Skin epidermis (tissue), 12 donors: Measurements from ENCODE around the gene ZDHHC14.
A peak's percentile ranks its signal among the peaks of the same experiment; 100 is the strongest.

Experiments used
- H3K27ac ChIP-seq, 21 experiments: fragments of 200-600 bp; sonication (generic) in 11 of 21; one replicate each; pipeline ENCODE4 v1.5.0; 2020; ENCODE audit warnings: mild to moderate bottlenecking in 3 of 21, inconsistent platforms in 2 of 21, moderate library complexity in 2 of 21
- H3K4me3 ChIP-seq, 7 experiments: fragments of 200-600 bp; sonication (generic) in 2 of 7; one replicate each; pipeline ENCODE4 v1.5.0; 2020; ENCODE audit warnings: inconsistent platforms in 2 of 7, mild to moderate bottlenecking in 2 of 7, moderate library complexity in 1 of 7

Gene ZDHHC14

DNA sequence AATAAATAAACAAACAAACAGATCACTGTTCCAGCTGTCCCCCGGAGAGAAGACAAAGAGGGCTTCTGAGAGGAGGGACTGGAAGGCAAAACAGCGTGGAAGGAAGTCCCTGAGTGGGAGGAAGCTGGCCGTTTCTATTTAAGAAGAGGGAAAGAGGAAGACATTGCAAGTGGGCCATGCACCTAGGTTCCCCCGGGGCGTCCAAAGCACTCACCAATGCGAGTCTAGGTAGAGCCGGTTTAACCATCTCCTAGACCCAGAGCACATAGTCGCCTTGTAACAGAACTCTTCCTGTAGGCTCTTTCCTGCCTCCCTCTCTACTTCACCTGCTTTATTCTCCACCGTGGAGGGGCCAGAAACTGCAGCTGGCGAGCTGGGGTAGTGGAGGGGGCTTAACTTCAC is 158.4 kb downstream of the ZDHHC14 start:
- Histone ChIP-seq H3K27ac (no peak overlapping the region), H3K4me3 (no peak overlapping the region)

DNA sequence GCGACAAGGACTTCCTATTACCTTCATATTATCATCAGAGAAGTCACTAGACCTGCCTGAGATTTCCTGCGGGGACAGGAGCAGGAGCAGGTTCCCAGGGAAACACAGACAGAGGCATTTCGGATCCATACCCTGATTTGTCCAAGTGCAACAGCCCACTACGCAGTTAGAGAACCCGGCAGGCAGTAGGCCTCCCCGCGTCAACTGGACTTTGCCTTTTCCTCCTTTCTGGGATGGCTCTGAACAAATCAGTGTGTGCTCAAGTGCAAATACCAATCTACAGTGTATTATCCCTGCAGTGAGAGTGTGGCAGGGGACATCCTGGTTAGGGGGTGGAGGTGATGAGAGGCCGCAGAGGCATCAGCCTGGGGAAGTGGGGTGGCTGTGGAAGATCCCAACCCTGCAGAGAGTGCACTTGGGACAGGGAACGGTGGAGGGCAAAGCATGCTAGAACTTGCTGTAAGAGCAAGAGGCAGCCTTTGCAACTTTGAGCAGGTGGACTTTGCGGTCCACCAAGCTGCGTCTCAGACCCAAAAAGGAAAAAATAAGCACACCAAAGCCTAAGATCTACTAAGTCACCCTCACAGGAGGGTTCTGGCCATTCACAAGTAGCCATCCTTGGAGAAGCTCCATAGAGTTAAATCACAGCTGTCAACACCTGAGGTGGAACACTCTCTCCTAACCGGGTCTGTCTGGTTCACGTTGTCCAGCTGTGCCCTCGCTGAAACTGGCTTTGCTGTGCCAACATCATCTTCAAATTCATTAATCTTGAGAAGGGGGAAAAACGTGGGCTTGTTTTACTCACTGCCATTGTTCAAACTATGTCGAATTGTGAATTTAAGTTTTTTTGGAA is 159.1 kb downstream of the ZDHHC14 start:
- Histone ChIP-seq H3K4me3 (no peak overlapping the region), H3K27ac (no peak overlapping the region)

DNA sequence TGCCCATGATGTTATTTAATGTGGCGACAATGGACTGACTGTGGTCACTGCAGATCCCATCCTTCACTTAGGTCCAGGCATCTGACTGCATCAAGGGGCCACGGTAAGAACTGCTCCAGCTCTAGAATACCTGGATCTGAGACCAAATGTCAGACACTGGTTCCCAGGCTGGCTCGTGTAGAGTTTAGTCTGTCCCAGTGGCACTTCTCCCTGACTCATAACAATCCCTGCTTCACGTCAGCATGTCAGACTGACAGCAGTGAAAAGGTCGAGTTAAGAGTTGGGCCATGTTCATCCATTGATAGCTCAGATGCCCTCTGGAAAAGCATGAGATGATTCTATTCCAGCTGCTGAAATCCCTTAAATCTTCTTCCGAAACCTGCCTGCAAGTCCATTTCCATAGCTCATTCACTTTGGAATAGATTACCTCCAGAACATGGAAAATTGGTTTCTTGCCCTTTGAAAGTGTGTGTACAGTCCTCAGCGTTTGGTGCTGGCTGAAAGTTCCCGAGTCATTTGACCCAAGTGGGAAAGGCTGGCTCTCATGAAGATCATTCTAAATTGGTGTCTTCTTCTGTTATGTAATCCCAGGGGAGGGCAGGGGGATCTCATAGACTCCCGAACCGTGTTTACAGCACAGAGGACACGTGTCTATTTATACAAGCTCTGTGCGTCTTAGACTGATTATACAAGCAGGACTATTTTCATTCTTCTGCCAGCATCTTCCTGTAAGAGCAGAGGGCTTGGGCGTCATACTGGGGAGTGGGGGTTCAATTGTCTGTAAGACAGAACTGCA is 160.8 kb downstream of the ZDHHC14 start:
- H3K4me3 ChIP-seq = no peak overlapping the region
- no peak overlapping the region for H3K27ac ChIP-seq

DNA sequence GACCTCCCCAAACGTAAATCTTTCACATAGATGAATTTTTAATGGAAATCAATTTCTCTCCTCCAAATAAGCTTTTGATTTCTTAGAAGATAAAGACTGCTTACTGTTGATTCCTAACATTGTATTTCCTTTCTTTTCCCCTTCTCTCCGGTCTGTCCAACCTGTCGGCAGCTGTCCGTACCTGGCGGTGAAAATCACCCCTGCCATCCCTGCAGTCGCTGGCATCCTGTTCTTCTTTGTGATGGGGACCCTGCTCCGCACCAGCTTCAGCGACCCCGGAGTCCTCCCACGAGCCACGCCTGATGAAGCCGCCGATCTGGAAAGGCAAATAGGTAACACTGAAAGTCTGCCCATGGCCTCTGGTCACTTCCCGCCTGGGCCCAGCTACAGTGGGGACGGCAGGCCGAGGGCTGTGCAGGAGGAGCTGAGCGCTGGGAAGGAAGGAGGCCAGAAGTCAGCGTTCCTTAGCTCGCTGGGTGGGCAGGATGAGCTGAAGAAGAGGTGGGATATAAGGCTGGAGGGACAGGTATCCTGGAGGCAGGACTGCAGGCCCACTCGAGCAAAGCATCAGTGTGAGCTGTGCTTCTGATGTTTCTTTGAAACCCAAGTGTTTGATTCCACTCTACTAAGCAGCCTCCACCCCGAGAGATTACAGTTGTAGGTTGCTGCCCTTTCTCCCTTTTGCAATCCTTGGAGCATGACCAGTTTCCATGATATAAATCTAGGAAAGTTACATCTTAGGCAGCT is 161.6 kb downstream of the ZDHHC14 start:
- no peak overlapping the region for H3K27ac ChIP-seq

DNA sequence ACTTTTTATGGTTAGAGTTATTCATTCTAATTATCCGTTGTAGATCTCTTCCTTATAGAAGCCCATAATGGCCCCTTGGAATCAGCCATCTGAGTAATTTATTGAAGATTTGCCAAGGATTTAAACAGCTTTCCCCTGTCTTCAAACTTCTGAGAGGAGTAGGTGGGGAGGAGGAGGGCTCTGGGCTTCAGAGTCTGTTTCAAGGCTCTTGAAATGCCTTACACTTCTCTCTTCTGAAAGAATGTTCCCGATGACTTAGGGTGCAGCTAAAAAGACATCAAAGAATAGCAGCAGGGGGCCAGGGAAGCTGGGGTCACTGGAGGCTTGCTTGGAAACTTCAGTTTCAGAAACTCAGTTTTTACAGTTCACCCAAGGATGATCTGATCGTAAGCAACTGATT is 165.3 kb downstream of the ZDHHC14 start:
- Histone ChIP-seq H3K27ac (no peak overlapping the region), H3K4me3 (no peak overlapping the region)

More for the DNA sequence above, 161.6 kb downstream of the ZDHHC14 start:
- no peak overlapping the region for H3K4me3 ChIP-seq

DNA sequence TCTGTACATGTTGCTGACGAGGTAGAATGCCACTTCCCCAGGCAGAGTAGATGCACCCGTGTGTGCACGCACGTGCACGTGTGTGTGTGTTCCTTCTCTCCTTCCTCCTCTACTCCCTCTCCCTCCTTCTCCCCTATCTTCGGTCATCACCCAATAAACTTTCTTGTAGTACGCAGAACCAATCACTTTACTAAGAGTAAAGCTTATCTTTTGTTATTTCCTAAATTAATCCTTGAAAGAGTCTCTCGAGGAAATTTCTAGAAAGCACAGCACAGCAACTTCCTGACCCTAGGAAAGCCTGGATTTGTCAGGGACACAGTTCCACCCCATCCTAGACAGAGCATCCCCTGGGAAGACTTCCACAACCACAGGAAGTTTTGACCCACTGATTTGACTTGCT is 166.1 kb downstream of the ZDHHC14 start:
- Histone ChIP-seq H3K4me3 (no peak overlapping the region), H3K27ac (no peak overlapping the region)

DNA sequence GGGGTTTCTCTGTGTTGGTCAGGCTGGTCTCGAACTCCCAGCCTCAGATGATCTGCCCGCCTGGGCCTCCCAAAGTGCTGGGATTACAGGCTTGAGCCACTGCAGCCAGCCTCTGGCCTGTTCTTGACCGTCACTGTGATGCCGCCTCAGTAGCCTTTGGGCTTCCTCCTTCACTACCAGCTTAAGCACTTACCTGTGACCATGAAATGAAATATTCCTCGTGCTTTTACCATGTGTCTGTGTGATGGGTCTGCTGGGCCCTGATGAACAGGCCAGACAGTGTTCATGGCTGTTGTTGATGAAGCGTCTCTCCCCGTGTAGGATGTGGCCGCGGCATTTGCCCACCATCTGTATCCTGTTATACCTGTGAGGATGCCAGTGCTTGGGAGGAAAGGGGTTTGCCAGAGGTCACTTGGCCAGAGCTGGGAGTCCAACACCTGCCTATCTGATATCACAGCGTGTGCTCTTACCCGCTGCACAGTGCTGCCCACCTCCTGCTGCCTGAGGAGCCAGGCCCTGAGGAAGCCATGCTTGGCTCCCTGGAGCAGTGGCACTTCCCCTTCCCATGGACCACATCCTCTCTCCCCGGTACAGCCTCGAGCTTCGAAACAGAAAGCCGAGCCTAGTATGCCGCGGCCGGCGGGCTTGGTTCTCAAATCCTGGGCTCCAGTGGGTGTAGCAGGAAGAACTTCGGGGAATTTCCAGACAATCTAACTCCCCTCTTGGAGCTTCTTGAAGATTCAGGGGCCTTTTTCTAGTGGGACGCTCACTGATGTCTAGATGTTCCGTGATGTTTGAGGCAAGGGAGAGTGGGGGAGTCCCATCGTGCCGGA is 167.9 kb downstream of the ZDHHC14 start:
- peak overlapping the region in 1 of 7 experiments; percentile 0 for H3K4me3 ChIP-seq

DNA sequence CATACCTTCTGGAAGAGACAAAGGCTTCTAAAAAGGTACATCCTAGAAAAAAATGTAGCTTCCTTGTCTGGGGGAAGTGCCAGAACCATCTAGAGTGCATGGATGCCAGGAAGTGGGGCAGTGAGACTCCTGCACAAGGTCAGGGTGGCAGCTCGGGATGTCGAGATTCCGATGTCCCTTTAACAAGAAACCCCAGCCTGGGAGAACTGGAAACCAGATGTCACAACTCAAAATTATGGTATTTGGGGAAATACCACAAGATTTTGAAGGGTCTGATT is 168.4 kb downstream of the ZDHHC14 start:
- H3K4me3 ChIP-seq = peak overlapping the region in 1 of 7 experiments; percentile 0
- H3K27ac ChIP-seq = peak overlapping the region in 4 of 21 experiments; percentile 2 to 47 (median 14)

More for the DNA sequence above, 167.9 kb downstream of the ZDHHC14 start:
- peak overlapping the region in 5 of 21 experiments; percentile 2 to 47 (median 7) for H3K27ac ChIP-seq

DNA sequence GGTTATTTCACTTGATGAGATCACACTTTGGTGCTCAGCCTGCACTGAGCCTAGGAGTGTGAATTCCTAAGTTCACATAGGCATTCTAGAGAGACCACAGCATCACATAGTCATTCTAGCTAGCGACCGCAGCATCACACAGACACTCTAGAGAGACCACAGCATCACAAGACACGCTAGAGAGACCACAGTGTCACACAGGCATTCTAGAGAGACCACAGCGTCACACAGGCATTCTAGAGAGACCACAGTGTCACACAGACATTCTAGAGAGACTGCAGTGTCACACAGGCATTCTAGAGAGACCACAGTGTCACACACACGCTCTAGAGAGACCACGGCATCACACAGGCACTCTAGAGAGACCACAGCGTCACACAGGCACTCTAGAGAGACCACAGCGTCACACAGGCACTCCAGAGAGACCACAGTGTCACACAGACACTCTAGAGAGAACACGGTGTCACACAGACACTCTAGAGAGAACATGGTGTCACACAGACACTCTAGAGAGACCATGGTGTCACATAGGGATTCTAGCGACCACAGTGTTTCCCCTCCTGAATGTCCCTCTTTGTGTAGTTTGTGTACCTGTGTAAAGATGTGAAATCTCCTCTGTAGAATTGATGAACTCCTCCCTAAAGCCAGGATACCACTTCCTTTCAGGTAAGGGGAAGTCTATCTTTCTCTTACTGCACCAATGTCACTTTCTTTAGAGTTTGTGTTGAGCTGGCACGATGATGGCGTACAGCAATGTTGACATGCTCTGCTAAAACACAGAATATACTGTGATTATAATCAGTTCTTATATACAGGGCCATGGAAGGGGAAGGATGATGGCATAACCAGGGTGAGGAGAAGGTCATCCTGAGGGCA is 169.4 kb downstream of the ZDHHC14 start:
- Histone ChIP-seq H3K27ac (peak overlapping the region in 2 of 21 experiments; percentile 12 to 21), H3K4me3 (no peak overlapping the region)

DNA sequence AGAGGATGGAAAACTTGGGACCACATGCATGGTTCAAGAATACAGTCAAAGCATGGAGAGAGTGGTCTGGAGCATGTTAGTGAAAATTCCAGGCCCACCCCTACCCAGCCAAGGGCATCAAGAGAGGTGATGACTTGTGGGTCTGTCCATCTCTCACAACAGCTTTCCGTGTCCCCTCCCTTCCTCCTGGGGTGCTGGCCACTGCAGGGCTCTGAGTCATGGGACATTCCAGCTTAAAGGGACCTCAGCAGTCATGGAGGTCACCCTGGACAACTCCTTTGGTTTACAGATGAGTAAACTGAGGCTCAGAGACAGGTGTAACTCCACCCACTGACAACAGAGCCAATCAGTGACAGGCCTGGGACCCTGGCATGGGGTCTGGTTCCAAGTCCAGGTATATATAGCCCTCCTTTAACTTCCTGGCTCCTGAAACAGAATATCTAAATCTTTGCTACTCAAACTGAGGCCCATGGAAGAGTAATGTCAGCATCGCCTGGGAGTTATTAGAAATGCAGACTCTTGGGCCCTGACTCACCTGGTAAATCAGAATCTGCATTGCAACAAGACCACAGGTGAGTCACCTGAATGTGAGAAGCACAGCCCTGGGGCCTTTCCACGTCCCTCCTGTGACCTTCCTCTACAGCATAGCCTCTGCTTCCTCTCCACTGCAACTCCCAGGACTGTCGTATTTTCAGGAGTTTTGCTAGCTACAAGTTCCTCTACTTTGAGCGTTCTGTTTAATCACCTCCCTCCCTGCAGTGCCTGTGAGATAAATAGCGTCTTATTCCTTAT is 170.2 kb downstream of the ZDHHC14 start:
- peak overlapping the region in 1 of 21 experiments; percentile 21 for H3K27ac ChIP-seq
- H3K4me3 ChIP-seq = no peak overlapping the region

DNA sequence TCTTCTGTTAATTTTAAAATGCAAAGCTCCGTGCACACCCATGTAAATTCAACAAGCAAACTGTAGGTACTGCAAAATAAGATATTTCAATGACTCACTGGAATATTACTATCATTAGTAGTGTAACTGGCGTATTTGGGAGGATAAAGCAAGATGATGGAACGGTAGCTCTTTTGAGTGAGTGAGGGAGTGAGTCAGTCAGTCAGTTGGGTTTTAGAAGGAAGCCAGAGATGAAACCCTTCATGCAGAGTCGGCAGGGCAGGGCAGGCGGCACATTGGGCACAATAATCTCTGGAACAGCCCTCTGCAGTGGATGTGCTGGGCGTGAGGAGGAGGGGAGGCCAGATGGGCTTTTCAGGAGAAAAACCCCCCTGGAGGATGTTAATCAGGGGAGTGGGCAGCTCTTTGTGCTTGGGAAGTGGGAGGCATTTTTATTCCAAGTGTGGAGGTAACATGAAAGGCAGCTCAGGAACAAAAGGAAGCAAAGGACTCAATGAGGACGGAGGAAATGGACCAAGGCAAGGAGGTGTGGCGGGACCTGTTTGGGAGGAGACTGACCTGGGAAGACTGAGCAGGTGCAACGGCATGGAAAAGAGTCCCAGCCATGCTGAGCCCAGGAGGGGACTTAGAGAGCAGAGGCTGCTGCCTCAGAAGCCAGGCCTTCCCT is 171.2 kb downstream of the ZDHHC14 start:
- no peak overlapping the region for H3K4me3 ChIP-seq
- H3K27ac ChIP-seq = no peak overlapping the region

DNA sequence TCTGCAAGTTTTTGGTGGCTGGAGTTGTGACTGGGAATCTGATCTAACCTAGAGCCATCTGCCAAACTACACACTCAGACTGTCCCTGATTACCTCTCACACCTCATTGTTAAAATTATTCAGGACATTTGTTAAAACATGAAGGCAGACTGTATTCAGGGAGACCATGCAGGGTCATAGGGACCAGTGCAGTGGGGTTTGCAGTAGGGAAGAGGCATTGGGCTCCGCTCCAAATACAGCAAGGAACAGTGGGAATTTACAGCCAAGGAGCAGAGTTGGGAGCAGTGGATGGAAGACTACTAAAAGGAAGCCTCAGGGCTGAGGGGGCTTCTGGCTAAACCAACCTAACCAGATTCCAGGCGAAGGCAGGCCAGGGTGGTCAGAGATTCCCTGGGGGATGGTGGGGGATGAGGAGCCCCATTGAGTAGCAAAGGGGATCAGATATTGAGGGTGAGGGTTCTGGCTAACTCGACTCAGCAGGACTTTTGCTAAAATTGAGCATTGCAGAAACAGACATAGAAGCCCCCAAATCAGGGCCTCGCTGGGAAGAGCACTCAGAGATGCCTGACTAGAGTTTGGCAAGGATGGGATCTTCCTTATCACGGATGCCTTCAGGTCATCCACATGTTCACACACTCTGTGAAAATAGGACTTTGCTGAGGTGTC is 172.0 kb downstream of the ZDHHC14 start:
- no peak overlapping the region for H3K27ac ChIP-seq
- H3K4me3 ChIP-seq = no peak overlapping the region

DNA sequence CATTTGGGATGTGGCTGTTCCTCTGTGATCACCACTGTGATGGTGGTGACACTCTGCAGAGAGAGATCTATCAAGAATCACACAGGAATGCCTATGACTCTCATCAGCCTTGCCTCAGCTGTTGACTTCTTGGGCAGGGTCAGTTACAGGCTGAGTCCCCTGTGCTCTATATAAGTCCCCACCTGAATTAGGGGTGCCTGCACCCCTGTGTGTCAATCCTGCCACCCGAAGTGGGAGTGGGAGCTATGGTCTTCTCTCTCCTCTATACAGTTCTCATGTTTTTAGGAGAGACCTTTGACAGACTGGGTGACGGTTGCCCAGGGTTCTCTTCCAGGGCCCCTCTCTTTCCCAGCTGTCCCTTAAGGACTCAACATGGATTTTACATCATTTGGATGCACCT is 173.8 kb downstream of the ZDHHC14 start:
- H3K4me3 ChIP-seq = no peak overlapping the region
- H3K27ac ChIP-seq = no peak overlapping the region

DNA sequence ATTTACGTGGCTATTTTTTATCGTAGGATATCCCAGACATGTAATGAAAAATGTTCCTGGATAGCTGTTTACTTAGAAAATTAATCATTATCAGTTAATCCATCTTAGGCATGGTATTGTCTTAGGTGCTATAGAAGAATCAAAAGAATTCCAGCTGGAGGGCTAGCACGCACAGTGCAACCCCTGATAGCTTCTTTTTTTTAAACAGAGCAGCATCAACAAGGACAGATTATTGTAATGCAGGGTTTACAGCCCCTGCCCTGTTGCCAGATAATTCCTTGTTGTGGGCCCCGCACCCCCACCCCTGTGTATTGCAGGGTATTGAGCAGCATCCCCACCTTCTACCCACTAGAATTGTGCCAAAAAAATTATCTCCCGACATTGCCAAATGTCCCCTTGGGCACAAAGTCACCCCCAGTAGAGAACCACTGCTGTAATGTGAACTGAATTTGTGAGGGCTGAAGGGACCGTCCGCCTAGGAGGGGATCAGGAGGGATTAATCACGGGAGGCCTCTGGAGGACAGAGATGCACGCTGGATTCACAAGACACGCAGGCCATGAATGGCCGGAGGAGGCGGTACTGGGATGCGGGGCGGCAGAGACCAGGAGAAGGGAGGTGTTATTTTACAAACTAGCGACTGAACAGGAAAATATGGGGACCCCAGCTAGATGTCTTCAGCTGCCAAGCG is 174.6 kb downstream of the ZDHHC14 start:
- Histone ChIP-seq H3K4me3 (no peak overlapping the region), H3K27ac (no peak overlapping the region)

DNA sequence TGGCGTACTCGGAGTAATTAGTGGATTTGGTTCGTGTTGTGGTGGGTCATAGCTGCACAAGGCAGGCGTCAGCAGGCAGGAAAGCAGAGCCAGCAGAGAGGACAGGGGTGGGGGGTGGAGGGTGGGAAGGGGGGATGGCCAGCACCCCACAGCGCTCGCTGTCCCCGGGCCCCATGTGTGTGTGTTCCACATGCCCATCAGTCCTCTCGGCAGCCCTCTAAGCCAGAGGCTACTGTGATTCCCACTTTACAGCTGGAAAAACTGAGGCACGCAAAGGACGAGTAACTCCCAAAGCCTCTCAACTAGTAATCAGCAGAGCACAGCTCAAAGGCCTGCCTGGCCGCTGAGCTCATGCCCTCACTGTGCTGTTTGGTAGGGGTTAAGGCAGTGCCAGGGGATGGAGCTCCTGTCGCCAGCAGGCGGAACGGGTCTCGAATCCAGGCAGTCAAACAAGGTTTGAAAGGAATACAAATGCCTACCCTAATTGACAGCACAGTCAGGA is 175.2 kb downstream of the ZDHHC14 start:
- H3K4me3 ChIP-seq = no peak overlapping the region
- peak overlapping the region in 1 of 21 experiments; percentile 39 for H3K27ac ChIP-seq
